Pancreas (tissue), 10 donors: ENCODE results near the gene NREP. TPM values are rescaled to one million over a fixed set of nuclear protein-coding genes. Genes with fewer than 3 reads are reported as not detected.

Experiments
- ATAC-seq, 4 donors: fragments of 200-7000 bp; cut with Tn5 transposase; one replicate each; pipeline versions ENCODE4 v1.8.0 to v1.9.1; 2020; ENCODE audit warnings: mild to moderate bottlenecking in 4 of 4, moderate library complexity in 4 of 4
- DNase-seq, 6 donors: peaks; one replicate each; pipeline ENCODE4 v3.0.0-alpha.2; 2020
- FAIRE-seq: peaks from 2 replicates; lab custom pipeline; 2012; peaks lifted over from hg19 to GRCh38; lab: Jason Lieb, UNC
- H3K27ac ChIP-seq, 4 donors: fragments of 200-600 bp; sonication (generic); 1 replicate in 3 of 4; 2 replicates in 1 of 4; pipeline versions ENCODE4 v1.5.0 to v1.8.0; 2020
- H3K27me3 ChIP-seq, 4 donors: fragments of 200-600 bp; one replicate each; pipeline ENCODE4 v1.8.0; 2021
- H3K36me3 ChIP-seq, 3 donors: fragments of 200-600 bp; sonication (generic) in 1 of 3; one replicate each; pipeline versions ENCODE4 v1.5.0 to v1.8.0; 2020 to 2021
- H3K4me1 ChIP-seq, 3 donors: fragments of 200-600 bp; one replicate each; pipeline ENCODE4 v1.8.0; 2021
- H3K4me3 ChIP-seq, 4 donors: fragments of 200-600 bp; sonication (generic) in 2 of 4; one replicate each; pipeline versions ENCODE4 v1.5.0 to v1.8.0; 2020 to 2021
- H3K9me3 ChIP-seq, 4 donors: fragments of 200-600 bp; one replicate each; pipeline ENCODE4 v1.8.0; 2021
- WGBS, 2 donors: extraction: QIAGEN DNeasy Blood & Tissue Kit; methylation state at CpG; one replicate each; pipeline ENCODE4 v1.1.7; 2013; 5-methylcytosine and 5-hydroxymethylcytosine counted together
- intact Hi-C, 3 donors: fragments of 100-400 bp; cut with DNase I; formaldehyde crosslinking; loops; one replicate each; pipeline versions ENCODE4 v1.11.1 to v1.14.2; 2022
- polyA plus RNA-seq, 2 donors: library from polyadenylated mRNA; stranded (reverse); fragments of 200-250 nt; gene quantifications; one replicate each; pipeline ENCODE4 v1.2.3, GENCODE V29; 2013
- total RNA-seq, 6 donors: library from RNA; stranded (reverse); fragmentation: NEBNext Ultra II Directional in 4 of 6; extraction: Animal tissue kit (Norgen Biotek cat#: 25700) in 4 of 6; gene quantifications; one replicate each; pipeline versions ENCODE4 v1.2.1 to v1.2.4, GENCODE V29; 2021 to 2023
- TF ChIP-seq, protein P1 (sequence below), 4 donors: fragments of 200-600 bp; sonication (generic) in 3 of 4; IDR thresholded peaks; one replicate each; pipeline versions ENCODE4 v1.5.0 to v1.8.0; 2021; ENCODE audit warnings: antibody characterized with exemption in 4 of 4
- donor health status: healthy with polysubstance abuse.
- donor health status: DM: no; HTN: no; CAD: no; lungs with moderate emphysema.
- donor health status: DM: no; HTN: no; CAD: no.
- donor health status: control.
- donor health status: control.
- donor health status: Bipolar disorder and iron deficiency.
- donor health status: DM: yes; HTN: yes; CAD: no.
- donor health status: DM: no; HTN: no; CAD: no.
- donor health status: DM: no; HTN: no; CAD: no.
- donor health status: DM: yes; HTN: yes; CAD: no.

Gene NREP
- total and polyA plus RNA-seq, 8 donors: 2.3 to 19.1 (median 5.0) TPM

DNA sequence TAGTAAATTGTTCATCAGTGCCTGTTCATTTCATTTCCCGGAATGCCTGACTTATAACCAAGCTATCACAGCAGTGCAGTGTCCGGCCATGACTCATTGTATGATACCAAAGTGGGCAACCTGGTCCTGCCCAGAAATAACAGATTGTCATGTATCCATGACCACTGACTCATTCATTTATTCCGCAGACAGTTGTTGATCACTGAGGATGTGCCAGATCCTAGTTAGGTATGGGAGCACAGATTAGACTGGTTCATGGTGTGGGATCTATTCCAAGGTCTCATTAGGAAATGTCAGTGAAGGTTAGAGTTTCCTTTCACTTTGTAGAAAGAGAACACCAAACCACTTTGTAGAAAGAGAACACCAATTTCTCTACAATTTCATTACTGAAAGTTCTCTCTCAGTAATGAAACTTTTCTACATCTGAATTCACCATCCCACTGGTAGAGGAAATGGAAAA lies 8.7 kb downstream of the NREP start:
- H3K27ac ChIP-seq: no peak overlapping the region
- intact Hi-C loops: no loop called here
- no peaks in the 10 kb centered on the region for H3K36me3 ChIP-seq
- FAIRE-seq (no peak), DNase-seq (no peak), ATAC-seq (peak in 2 of 4 donors; percentile 43 to 75)
- H3K4me3 ChIP-seq: no peak overlapping the region
- TF ChIP-seq, protein P1, sequence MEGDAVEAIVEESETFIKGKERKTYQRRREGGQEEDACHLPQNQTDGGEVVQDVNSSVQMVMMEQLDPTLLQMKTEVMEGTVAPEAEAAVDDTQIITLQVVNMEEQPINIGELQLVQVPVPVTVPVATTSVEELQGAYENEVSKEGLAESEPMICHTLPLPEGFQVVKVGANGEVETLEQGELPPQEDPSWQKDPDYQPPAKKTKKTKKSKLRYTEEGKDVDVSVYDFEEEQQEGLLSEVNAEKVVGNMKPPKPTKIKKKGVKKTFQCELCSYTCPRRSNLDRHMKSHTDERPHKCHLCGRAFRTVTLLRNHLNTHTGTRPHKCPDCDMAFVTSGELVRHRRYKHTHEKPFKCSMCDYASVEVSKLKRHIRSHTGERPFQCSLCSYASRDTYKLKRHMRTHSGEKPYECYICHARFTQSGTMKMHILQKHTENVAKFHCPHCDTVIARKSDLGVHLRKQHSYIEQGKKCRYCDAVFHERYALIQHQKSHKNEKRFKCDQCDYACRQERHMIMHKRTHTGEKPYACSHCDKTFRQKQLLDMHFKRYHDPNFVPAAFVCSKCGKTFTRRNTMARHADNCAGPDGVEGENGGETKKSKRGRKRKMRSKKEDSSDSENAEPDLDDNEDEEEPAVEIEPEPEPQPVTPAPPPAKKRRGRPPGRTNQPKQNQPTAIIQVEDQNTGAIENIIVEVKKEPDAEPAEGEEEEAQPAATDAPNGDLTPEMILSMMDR (IDR thresholded peaks at IDR 0.05): no peak
- H3K4me1 ChIP-seq: peaks cover 2 to 4% (median 3%) of the 10 kb centered on the region in 3 donors
- no peaks in the 10 kb centered on the region for H3K9me3 ChIP-seq
- WGBS, 2 donors: 87 to 88% methylated on average over 3 of the region's 3 CpGs
- H3K27me3 ChIP-seq: no peaks in the 10 kb centered on the region

DNA sequence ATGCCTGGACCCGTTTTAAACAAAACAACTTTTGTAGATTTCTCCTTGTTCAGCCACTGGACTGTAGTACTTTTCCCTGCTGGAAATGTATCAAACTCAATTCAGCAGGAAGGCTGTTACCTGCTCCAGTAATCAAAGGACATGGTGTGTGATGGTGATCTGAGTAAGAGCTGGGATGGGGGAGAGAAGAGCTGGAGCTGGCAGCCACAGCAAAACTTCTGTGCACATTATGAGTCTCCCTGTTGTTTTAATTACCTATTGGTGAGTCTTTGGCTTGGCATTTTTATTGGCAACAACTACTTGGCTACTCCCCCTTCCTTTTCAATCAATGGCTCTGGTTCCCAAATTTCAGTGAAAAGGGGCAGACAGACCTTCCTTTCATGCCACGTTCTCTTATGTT lies 9.7 kb downstream of the NREP start:
- WGBS, 2 donors: 76 to 88% methylated on average over 2 of the region's 2 CpGs
- intact Hi-C loops: no loop called here
- DNase-seq (no peak), ATAC-seq (no peak), FAIRE-seq (no peak)
- Histone ChIP-seq H3K27me3 (no peaks in the 10 kb centered on the region), H3K9me3 (no peaks in the 10 kb centered on the region), H3K4me3 (no peak overlapping the region), H3K4me1 (peaks cover 7 to 8% (median 7%) of the 10 kb centered on the region in 3 donors), H3K36me3 (no peaks in the 10 kb centered on the region), H3K27ac (no peak overlapping the region)
- TF ChIP-seq, protein P1 (IDR thresholded peaks at IDR 0.05): no peak

DNA sequence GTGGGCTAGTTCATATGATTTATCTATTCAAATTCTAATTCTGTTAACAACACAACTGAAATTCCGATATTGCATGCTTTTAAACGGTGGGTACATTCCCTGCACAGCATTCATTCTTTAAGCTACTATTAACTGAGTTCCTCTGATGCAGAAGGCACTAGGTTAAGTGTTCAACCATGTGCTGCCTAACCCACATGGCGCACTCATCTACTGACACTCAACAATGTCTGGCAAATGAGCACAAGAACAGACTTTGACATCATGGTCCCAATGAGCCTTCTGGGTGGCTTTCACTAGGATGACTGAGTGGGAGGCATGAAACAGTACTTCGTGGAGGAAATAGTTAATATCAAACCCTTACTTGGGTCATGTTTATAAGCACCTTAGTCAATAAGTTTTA lies 10.2 kb downstream of the NREP start:
- Histone ChIP-seq H3K4me1 (peaks cover 7 to 8% (median 7%) of the 10 kb centered on the region in 3 donors), H3K4me3 (no peak overlapping the region), H3K36me3 (no peaks in the 10 kb centered on the region), H3K27me3 (no peaks in the 10 kb centered on the region), H3K9me3 (no peaks in the 10 kb centered on the region), H3K27ac (no peak overlapping the region)
- intact Hi-C loops: no loop called here
- no peak for ATAC-seq
- 85 to 92% methylated on average over 4 of the region's 4 CpGs for WGBS, 2 donors
- no peak for FAIRE-seq
- TF ChIP-seq, protein P1 (IDR thresholded peaks at IDR 0.05): no peak
- DNase-seq: no peak

DNA sequence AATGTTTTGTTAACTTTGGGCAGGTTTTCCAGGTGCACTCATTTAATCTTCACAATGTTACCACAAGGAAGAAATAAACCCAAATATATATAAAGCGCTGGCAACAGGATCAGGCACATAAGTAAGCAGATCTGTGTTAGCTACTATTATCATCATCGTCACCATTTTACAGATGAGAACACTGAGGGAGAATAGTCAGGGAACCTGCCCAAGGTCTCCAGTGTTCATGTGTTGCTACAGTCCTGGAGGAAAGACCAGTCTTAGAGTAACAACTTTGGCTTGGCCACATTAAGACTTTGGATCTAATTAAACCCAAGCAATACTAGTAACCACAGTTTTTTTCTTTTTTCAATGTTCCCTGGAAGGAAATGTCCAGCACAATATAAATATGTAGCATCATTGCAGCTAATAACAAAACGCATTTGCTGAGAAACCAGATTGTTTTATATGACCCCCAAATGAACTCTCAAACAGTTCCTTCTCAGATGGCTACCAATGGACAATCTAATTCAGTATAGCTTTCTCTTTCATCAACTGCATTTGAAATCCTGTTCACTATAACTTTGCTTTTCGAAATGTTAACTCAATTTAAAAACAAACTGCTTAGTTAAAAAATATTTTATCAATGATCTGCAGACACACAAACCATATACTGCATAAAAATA lies 11.8 kb downstream of the NREP start:
- no peak for DNase-seq
- WGBS, 2 donors: 89% methylated on average over 4 of the region's 4 CpGs
- no peak for FAIRE-seq

More for the DNA sequence above, 11.8 kb downstream of the NREP start:
- Histone ChIP-seq H3K27me3 (no peaks in the 10 kb centered on the region), H3K36me3 (no peaks in the 10 kb centered on the region), H3K4me3 (no peak overlapping the region), H3K4me1 (peaks cover 7 to 8% (median 7%) of the 10 kb centered on the region in 3 donors), H3K9me3 (no peaks in the 10 kb centered on the region), H3K27ac (no peak overlapping the region)
- intact Hi-C loops: no loop called here
- no peak for ATAC-seq
- TF ChIP-seq, protein P1 (IDR thresholded peaks at IDR 0.05): no peak
